ENCODE data around the gene ST3GAL6. TPM values are rescaled to one million over a fixed set of nuclear protein-coding genes. Genes with fewer than 3 reads are reported as not detected.

Gene ST3GAL6
- total RNA-seq, 1 experiment from 2014 or later = 67.2 TPM

GRCh38 chr3:98786364-98787006 is 23.3 kb downstream of the ST3GAL6 start:
- Histone ChIP-seq H3K4me3 (ENCODE audit: low read depth, low read length) (no peak overlapping the region), H3K9me3 (no peaks in the 10 kb centered on the region), H3K4me1 (peaks cover 45% of the 10 kb centered on the region), H3K36me3 (ENCODE audit: control insufficient read depth, insufficient read depth, low read length) (peaks cover 1% of the 10 kb centered on the region), H3K27me3 (replicated peaks; ENCODE audit: control insufficient read depth, insufficient read depth, low read length) (no peaks in the 10 kb centered on the region)
- Mint-ChIP-seq H3K36me3 (ENCODE audit: insufficient read depth, unreplicated experiment) (peaks cover 54% of the 10 kb centered on the region), H3K27ac (ENCODE audit: unreplicated experiment) (peak overlapping the region; percentile 81), H3K4me1 (ENCODE audit: low read depth, unreplicated experiment) (peaks cover 25% of the 10 kb centered on the region), H3K27me3 (ENCODE audit: insufficient read depth, unreplicated experiment) (no peaks in the 10 kb centered on the region), H3K4me3 (ENCODE audit: unreplicated experiment) (peak overlapping the region; percentile 55), H3K9me3 (ENCODE audit: unreplicated experiment) (no peaks in the 10 kb centered on the region)
- intact Hi-C loops (cut with micrococcal nuclease; ENCODE audit: unreplicated experiment) = loop anchor here (1.0 to 2.0 kb wide), 4 partner anchors 8 to 78 kb away; no protein-coding TSS in a partner anchor
- ChIA-PET POLR2A (no interaction called here), CTCF (no interaction called here)
- TF ChIP-seq CTCF (IDR thresholded peaks at IDR 0.05; ENCODE audit: insufficient read depth in 1 of 2, low read depth in 1 of 2, low read length in 1 of 2, severe bottlenecking in 1 of 2, unreplicated experiment in 1 of 2) = no peak
- peak; percentile 91 to 95 for DNase-seq
- BruUV-seq (replicated peaks) = no TSS peak

- no peak for DNase-seq
- Histone ChIP-seq H3K4me3 (ENCODE audit: low read depth, low read length) (no peak overlapping the region), H3K36me3 (ENCODE audit: control insufficient read depth, insufficient read depth, low read length) (peaks cover under 1% of the 10 kb centered on the region), H3K4me1 (peaks cover 45% of the 10 kb centered on the region), H3K27me3 (replicated peaks; ENCODE audit: control insufficient read depth, insufficient read depth, low read length) (no peaks in the 10 kb centered on the region), H3K9me3 (no peaks in the 10 kb centered on the region)
- BruUV-seq (replicated peaks) = no TSS peak
- ChIA-PET POLR2A (no interaction called here), CTCF (no interaction called here)
- H3K27ac Mint-ChIP-seq (ENCODE audit: unreplicated experiment) = peak overlapping the region; percentile 81
- H3K36me3 Mint-ChIP-seq (ENCODE audit: insufficient read depth, unreplicated experiment) = peaks cover 55% of the 10 kb centered on the region
- H3K9me3 Mint-ChIP-seq (ENCODE audit: unreplicated experiment) = no peaks in the 10 kb centered on the region
- no peak overlapping the region for H3K4me3 Mint-ChIP-seq (ENCODE audit: unreplicated experiment)
- no peak for TF ChIP-seq CTCF (IDR thresholded peaks at IDR 0.05; ENCODE audit: insufficient read depth in 1 of 2, low read depth in 1 of 2, low read length in 1 of 2, severe bottlenecking in 1 of 2, unreplicated experiment in 1 of 2)
- peaks cover 25% of the 10 kb centered on the region for H3K4me1 Mint-ChIP-seq (ENCODE audit: low read depth, unreplicated experiment)
- H3K27me3 Mint-ChIP-seq (ENCODE audit: insufficient read depth, unreplicated experiment) = no peaks in the 10 kb centered on the region
- intact Hi-C loops (cut with micrococcal nuclease; ENCODE audit: unreplicated experiment) = loop anchor here (2.0 kb wide), 1 partner anchor 40 kb away; no protein-coding TSS in a partner anchor
Observed at GRCh38 chr3:98787181-98787580, 24.0 kb downstream of the ST3GAL6 start.

- BruUV-seq (replicated peaks) = no TSS peak
- Mint-ChIP-seq H3K4me1 (ENCODE audit: low read depth, unreplicated experiment) (peaks cover 25% of the 10 kb centered on the region), H3K27ac (ENCODE audit: unreplicated experiment) (no peak overlapping the region), H3K36me3 (ENCODE audit: insufficient read depth, unreplicated experiment) (peaks cover 50% of the 10 kb centered on the region), H3K9me3 (ENCODE audit: unreplicated experiment) (no peaks in the 10 kb centered on the region), H3K4me3 (ENCODE audit: unreplicated experiment) (no peak overlapping the region), H3K27me3 (ENCODE audit: insufficient read depth, unreplicated experiment) (no peaks in the 10 kb centered on the region)
- Histone ChIP-seq H3K4me1 (peaks cover 44% of the 10 kb centered on the region), H3K27me3 (replicated peaks; ENCODE audit: control insufficient read depth, insufficient read depth, low read length) (no peaks in the 10 kb centered on the region), H3K4me3 (ENCODE audit: low read depth, low read length) (no peak overlapping the region), H3K9me3 (no peaks in the 10 kb centered on the region), H3K36me3 (ENCODE audit: control insufficient read depth, insufficient read depth, low read length) (no peaks in the 10 kb centered on the region; the same call in 1 of the 2 replicates)
- no peak for DNase-seq
- intact Hi-C loops (cut with micrococcal nuclease; ENCODE audit: unreplicated experiment) = no loop called here
- ChIA-PET POLR2A (no interaction called here), CTCF (no interaction called here)
- no peak for TF ChIP-seq CTCF (IDR thresholded peaks at IDR 0.05; ENCODE audit: insufficient read depth in 1 of 2, low read depth in 1 of 2, low read length in 1 of 2, severe bottlenecking in 1 of 2, unreplicated experiment in 1 of 2)
Observed at GRCh38 chr3:98788651-98789050, 25.5 kb downstream of the ST3GAL6 start.

Data from Caco-2 (cell line).